GM12878 (cell line): ENCODE results near the gene DNASE1L1. TPM values are rescaled to one million over a fixed set of nuclear protein-coding genes. Genes with fewer than 3 reads are reported as not detected.

Experiments used
- ATAC-seq: fragments of 200-7000 bp; cut with Tn5 transposase; 3 replicates; pipeline ENCODE4 v1.9.1; 2020; ENCODE audit warnings: mild to moderate bottlenecking, moderate library complexity
- BruUV-seq: library from RNA; stranded (reverse); fragments of 400-500 nt; replicated peaks from 2 replicates; lab custom pipeline; 2021; lab: Mats Ljungman, UMichigan
- CTCF ChIA-PET: fragments of 300-600 bp; sonication (Branson Sonifier 250); formaldehyde crosslinking; extraction: SDS; loops from one replicate; lab custom pipeline; 2021; ENCODE audit warnings: inconsistent platforms; lab: Yijun Ruan, JAX
- POLR2A ChIA-PET: fragments of 350-600 bp; formaldehyde crosslinking; extraction: SDS; loops from one replicate; lab custom pipeline; 2021; ENCODE audit warnings: inconsistent platforms; lab: Charles Lee
- RAD21 ChIA-PET: fragments of 300-600 bp; sonication (Branson Sonifier 250); formaldehyde crosslinking; loops from one replicate; lab custom pipeline; 2023; ENCODE audit warnings: antibody characterized with exemption; ENCODE audit not compliant: unreplicated experiment; lab: Charles Lee
- SMC1A ChIA-PET: fragments of 300-600 bp; sonication (Branson Sonifier 250); formaldehyde crosslinking; loops from one replicate; lab custom pipeline; 2023; ENCODE audit not compliant: unreplicated experiment, uncharacterized antibody; lab: Charles Lee
- DNase-seq: peaks from one replicate; pipeline ENCODE4 v3.0.0-alpha.2; 2011; ENCODE audit warnings: low read depth, low spot score
- FAIRE-seq: peaks from 3 replicates; lab custom pipeline; 2011; peaks lifted over from hg19 to GRCh38; lab: Jason Lieb, UNC
- H2AFZ ChIP-seq: 2 replicates; pipeline ENCODE4 v1.6.0; 2011; ENCODE audit warnings: low read depth, low read length, control low read depth; ENCODE audit not compliant: control insufficient read depth
- H3K27ac ChIP-seq: 2 replicates; pipeline ENCODE4 v1.5.1; 2011; ENCODE audit warnings: control low read depth; ENCODE audit not compliant: control insufficient read depth, insufficient read depth
- H3K27me3 ChIP-seq, 2 experiments: replicated peaks in 1 of 2; 2 replicates each; pipeline versions ENCODE4 v1.6.0 to v1.6.1; 2011; ENCODE audit warnings: low read length in 1 of 2; ENCODE audit not compliant: control insufficient read depth in 2 of 2, insufficient read depth in 2 of 2
- H3K36me3 ChIP-seq, 2 experiments: 2 replicates each; pipeline ENCODE4 v1.5.1; 2011; ENCODE audit warnings: low read length in 1 of 2; ENCODE audit not compliant: control insufficient read depth in 2 of 2, insufficient read depth in 2 of 2
- H3K4me1 ChIP-seq: 2 replicates; pipeline ENCODE4 v1.6.1; 2011; ENCODE audit warnings: mild to moderate bottlenecking, low read length, moderate library complexity, mixed read lengths; ENCODE audit not compliant: control insufficient read depth, insufficient read depth
- H3K4me2 ChIP-seq: 2 replicates; pipeline ENCODE4 v1.6.0; 2011; ENCODE audit warnings: control low read depth; ENCODE audit not compliant: control insufficient read depth, insufficient read depth
- H3K4me3 ChIP-seq: fragments of 200-600 bp; sonication (generic); 2 replicates; pipeline ENCODE4 v1.5.1; 2016
- H3K79me2 ChIP-seq: 2 replicates; pipeline ENCODE4 v1.6.0; 2011; ENCODE audit warnings: low read length; ENCODE audit not compliant: control insufficient read depth, insufficient read depth
- H3K9ac ChIP-seq: 2 replicates; pipeline ENCODE4 v1.8.0; 2011; ENCODE audit warnings: low read length, control low read depth, mixed read lengths; ENCODE audit not compliant: control insufficient read depth, insufficient read depth
- H3K9me3 ChIP-seq: replicated peaks from 3 replicates; pipeline ENCODE4 v1.5.1; 2011; ENCODE audit warnings: mild to moderate bottlenecking, low read length; ENCODE audit not compliant: control insufficient read depth, insufficient read depth
- H4K20me1 ChIP-seq: 2 replicates; pipeline ENCODE4 v1.6.0; 2011; ENCODE audit not compliant: control insufficient read depth, insufficient read depth
- CEBPB ChIP-seq, 2 experiments: fragments of 150-350 bp in 1 of 2; IDR thresholded peaks; 2 replicates each; pipeline ENCODE4 v1.6.1; 2012 to 2014; ENCODE audit warnings: low read depth in 2 of 2, low read length in 2 of 2, borderline replicate concordance in 1 of 2, inconsistent platforms in 1 of 2
- CREB1 ChIP-seq: IDR thresholded peaks from 2 replicates; pipeline ENCODE4 v1.6.1; 2012; ENCODE audit warnings: low read depth, mild to moderate bottlenecking, inconsistent platforms
- DPF2 ChIP-seq: fragments of 450-650 bp; IDR thresholded peaks from 2 replicates; pipeline ENCODE4 v1.6.1; 2017; ENCODE audit warnings: mild to moderate bottlenecking
- HDGF ChIP-seq: fragments of 450-650 bp; IDR thresholded peaks from 2 replicates; pipeline ENCODE4 v1.6.1; 2016; ENCODE audit warnings: antibody characterized with exemption
- JUNB ChIP-seq: IDR thresholded peaks from 2 replicates; pipeline ENCODE4 v1.6.1; 2016; ENCODE audit warnings: antibody characterized with exemption, mild to moderate bottlenecking
- KLF5 ChIP-seq: fragments of 450-650 bp; IDR thresholded peaks from 2 replicates; pipeline ENCODE4 v1.6.1; 2014; ENCODE audit warnings: mild to moderate bottlenecking; ENCODE audit not compliant: partially characterized antibody
- NFXL1 ChIP-seq: fragments of 450-650 bp; IDR thresholded peaks from 2 replicates; pipeline ENCODE4 v1.6.1; 2017; ENCODE audit warnings: antibody characterized with exemption, mild to moderate bottlenecking, borderline replicate concordance
- NRF1 ChIP-seq: conservative IDR thresholded peaks from 2 replicates; pipeline ENCODE4 v1.6.1; 2011; ENCODE audit warnings: mild to moderate bottlenecking, low read depth, low read length, improper control_type of control experiment
- POLR2A ChIP-seq: IDR thresholded peaks from 2 replicates; pipeline ENCODE4 v1.6.1; 2011; ENCODE audit warnings: low read depth, mild to moderate bottlenecking, low read length
- REST ChIP-seq: IDR thresholded peaks from 2 replicates; pipeline ENCODE4 v1.6.1; 2012; ENCODE audit warnings: mild to moderate bottlenecking, low read depth, low read length
- ZNF207 ChIP-seq: fragments of 450-650 bp; IDR thresholded peaks from 2 replicates; pipeline ENCODE4 v1.6.1; 2014; ENCODE audit warnings: antibody characterized with exemption, mild to moderate bottlenecking, borderline replicate concordance
- WGBS: methylation state at CpG from one replicate; pipeline ENCODE4 v1.1.6; 2016; ENCODE audit warnings: low lambda C conversion rate; ENCODE audit not compliant: insufficient replicate concordance, insufficient coverage; ENCODE audit errors: missing lambda C conversion rate; 5-methylcytosine and 5-hydroxymethylcytosine counted together
- in situ Hi-C: fragments of 300-500 bp; cut with MboI; formaldehyde crosslinking; loops from 9 replicates; pipeline ENCODE4 v1.14.3; 2018; ENCODE audit warnings: mixed read lengths
- intact Hi-C: fragments of 100-400 bp; cut with micrococcal nuclease; formaldehyde crosslinking; loops from one replicate; pipeline ENCODE4 v1.14.2; 2022; ENCODE audit not compliant: unreplicated experiment
- polyA plus RNA-seq, 11 experiments: library from polyadenylated mRNA; depleted of rRNA in 4 of 11; unstranded in 6 of 11; stranded (reverse) in 5 of 11; fragments of >200 nt; fragmentation: Nextera tagmentation in 4 of 11; fragmentation: Illumina TruSeq in 1 of 11; extraction: Ambion mirVana in 4 of 11; extraction: Trizol in 1 of 11; gene quantifications; 1 replicate in 1 of 11; 2 replicates in 10 of 11; pipeline versions ENCODE4 v1.2.1 to v1.2.3, GENCODE V29; 2011 to 2016; ENCODE audit warnings: inconsistent platforms in 2 of 11, missing spikeins in 2 of 11, low read depth in 1 of 11
- total RNA-seq, 4 experiments: library from RNA; depleted of rRNA in 3 of 4; stranded (reverse); fragments of >200 nt in 3 of 4; fragmentation: Illumina TruSeq in 1 of 4; extraction: Trizol in 1 of 4; gene quantifications; 2 replicates each; pipeline versions ENCODE4 v1.2.1 to v1.2.3, GENCODE V29; 2013 to 2021
- TF ChIP-seq, protein P1 (sequence below): IDR thresholded peaks from 2 replicates; pipeline ENCODE4 v1.6.1; 2011; ENCODE audit warnings: borderline replicate concordance, low read depth, mild to moderate bottlenecking, moderate library complexity, low read length; ENCODE audit not compliant: insufficient read depth, poor library complexity, severe bottlenecking
- TF ChIP-seq, protein P2 (sequence below): IDR thresholded peaks from 2 replicates; pipeline ENCODE4 v1.6.1; 2011; ENCODE audit warnings: borderline replicate concordance, low read depth, mild to moderate bottlenecking, moderate library complexity, mixed read lengths, low read length; ENCODE audit not compliant: insufficient read depth; ENCODE audit errors: extremely low read length
- TF ChIP-seq, protein P3 (sequence below): fragments of 450-650 bp; IDR thresholded peaks from 2 replicates; pipeline ENCODE4 v1.6.1; 2016; ENCODE audit warnings: mild to moderate bottlenecking

The DNASE1L1 gene
- total and polyA plus RNA-seq, 10 of the 15 experiments (the other 5 are each of a cell fraction or from before 2014, with no cell fraction given): 0.60 to 22.7 (median 6.8) TPM

GRCh38 chrX:154379569-154379951 lies 29.5 kb downstream of the DNASE1L1 start (continued):
- TF ChIP-seq, protein P1, sequence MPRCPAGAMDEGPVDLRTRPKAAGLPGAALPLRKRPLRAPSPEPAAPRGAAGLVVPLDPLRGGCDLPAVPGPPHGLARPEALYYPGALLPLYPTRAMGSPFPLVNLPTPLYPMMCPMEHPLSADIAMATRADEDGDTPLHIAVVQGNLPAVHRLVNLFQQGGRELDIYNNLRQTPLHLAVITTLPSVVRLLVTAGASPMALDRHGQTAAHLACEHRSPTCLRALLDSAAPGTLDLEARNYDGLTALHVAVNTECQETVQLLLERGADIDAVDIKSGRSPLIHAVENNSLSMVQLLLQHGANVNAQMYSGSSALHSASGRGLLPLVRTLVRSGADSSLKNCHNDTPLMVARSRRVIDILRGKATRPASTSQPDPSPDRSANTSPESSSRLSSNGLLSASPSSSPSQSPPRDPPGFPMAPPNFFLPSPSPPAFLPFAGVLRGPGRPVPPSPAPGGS: no peak
- TF ChIP-seq, protein P2, sequence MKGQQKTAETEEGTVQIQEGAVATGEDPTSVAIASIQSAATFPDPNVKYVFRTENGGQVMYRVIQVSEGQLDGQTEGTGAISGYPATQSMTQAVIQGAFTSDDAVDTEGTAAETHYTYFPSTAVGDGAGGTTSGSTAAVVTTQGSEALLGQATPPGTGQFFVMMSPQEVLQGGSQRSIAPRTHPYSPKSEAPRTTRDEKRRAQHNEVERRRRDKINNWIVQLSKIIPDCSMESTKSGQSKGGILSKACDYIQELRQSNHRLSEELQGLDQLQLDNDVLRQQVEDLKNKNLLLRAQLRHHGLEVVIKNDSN: no peak

DNA sequence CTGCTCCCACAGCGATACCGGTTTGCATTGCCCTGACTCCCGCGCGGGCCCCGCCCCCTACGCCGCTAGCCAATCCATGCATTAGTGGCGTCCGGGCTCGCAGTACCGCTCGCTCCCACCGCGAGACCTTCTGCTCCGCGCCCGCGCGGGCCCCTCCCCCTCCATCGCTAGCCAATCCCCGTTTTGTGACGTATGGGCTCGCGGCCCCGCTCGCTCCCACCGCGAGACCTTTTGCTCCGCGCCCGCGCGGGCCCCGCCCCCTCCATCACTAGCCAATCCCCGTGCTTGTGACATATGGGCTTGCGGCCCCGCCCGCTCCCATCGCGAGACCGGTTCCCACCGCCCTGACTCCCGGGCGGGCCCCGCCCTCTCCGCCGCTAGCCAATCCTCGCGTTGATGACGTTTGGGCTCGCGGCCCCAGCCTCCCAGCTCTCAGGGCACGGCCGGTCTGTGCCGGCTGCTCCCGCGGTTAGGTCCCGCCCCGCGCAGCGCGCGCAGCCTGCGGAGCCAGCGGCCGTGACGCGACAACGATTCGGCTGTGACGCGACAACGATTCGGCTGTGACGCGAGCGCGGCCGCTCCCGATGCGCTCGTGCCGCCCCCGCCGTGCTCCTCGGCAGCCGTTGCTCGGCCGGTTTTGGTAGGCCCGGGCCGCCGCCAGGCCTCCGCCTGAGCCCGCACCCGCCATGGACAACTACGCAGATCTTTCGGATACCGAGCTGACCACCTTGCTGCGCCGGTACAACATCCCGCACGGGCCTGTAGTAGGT lies 30.1 kb downstream of the DNASE1L1 start, which contains the start of gene EMD:
Gene EMD (plus strand): TSS at position 497 of the 770 bp plus-strand sequence. CDS start 190 bp downstream, at position 687.
- CTCF ChIA-PET: no interaction called here
- no TSS peak for BruUV-seq
- TF ChIP-seq, protein P3, sequence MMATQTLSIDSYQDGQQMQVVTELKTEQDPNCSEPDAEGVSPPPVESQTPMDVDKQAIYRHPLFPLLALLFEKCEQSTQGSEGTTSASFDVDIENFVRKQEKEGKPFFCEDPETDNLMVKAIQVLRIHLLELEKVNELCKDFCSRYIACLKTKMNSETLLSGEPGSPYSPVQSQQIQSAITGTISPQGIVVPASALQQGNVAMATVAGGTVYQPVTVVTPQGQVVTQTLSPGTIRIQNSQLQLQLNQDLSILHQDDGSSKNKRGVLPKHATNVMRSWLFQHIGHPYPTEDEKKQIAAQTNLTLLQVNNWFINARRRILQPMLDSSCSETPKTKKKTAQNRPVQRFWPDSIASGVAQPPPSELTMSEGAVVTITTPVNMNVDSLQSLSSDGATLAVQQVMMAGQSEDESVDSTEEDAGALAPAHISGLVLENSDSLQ: 0 out of 2 replicates have a peak, but pooled peaks have one; percentile 11
- peak; percentile 91 for TF ChIP-seq HDGF
- no peak for TF ChIP-seq CEBPB (IDR thresholded peaks at IDR 0.05; ENCODE audit: borderline replicate concordance in 1 of 2, low read depth in 2 of 2, low read length in 2 of 2)
- peak; percentile 49 for TF ChIP-seq NRF1
- peak; percentile 82 for TF ChIP-seq POLR2A
- TF ChIP-seq NFXL1: no peak
- no peak for TF ChIP-seq JUNB
- TF ChIP-seq KLF5: no peak
- 0 out of 2 replicates have a peak, but pooled peaks have one; percentile 75 for TF ChIP-seq ZNF207
- TF ChIP-seq DPF2: no peak
- TF ChIP-seq REST: 0 out of 2 replicates have a peak, but pooled peaks have one; percentile 20
- TF ChIP-seq CREB1: peak; percentile 99

More for the DNA sequence above, 30.1 kb downstream of the DNASE1L1 start, which contains the start of gene EMD:
- POLR2A ChIA-PET: interaction anchor here (0.7 to 1.3 kb wide), 3 partner anchors 8 to 111 kb away, joined by 3 to 4 read pairs (median 3); partner anchors contain the start of gene RPL10
- Histone ChIP-seq H3K4me2 (peak within 1 kb of the TSS; percentile 71), H4K20me1 (no peaks in the 10 kb centered on the region), H3K4me1 (peaks cover 2% of the 10 kb centered on the region), H3K27ac (peak within 1 kb of the TSS; percentile 93), H3K27me3 (no peaks in the 10 kb centered on the region), H3K9me3 (no peaks in the 10 kb centered on the region; the same call in 2 of the 3 replicates), H3K36me3 (no peaks in the 10 kb centered on the region; a peak in 1 of 4 replicates), H3K9ac (peak within 1 kb of the TSS; percentile 93), H3K79me2 (peaks cover 15% of the 10 kb centered on the region), H2AFZ (peak within 1 kb of the TSS; percentile 17), H3K4me3 (peak within 1 kb of the TSS; percentile 88)
- in situ Hi-C loops (loop anchor here (5.0 kb wide), 1 partner anchor 158 kb away; no protein-coding TSS in a partner anchor), intact Hi-C loops (loop anchor here (1.0 to 10.0 kb wide), 2 partner anchors 10 to 46 kb away; partner anchors contain the start of gene ATP6AP1)
- SMC1A ChIA-PET: no interaction called here
- DNase-seq: peak; percentile 87
- RAD21 ChIA-PET: interaction anchor here (0.6 kb wide), 1 partner anchor 140 kb away, joined by 3 read pairs; no protein-coding TSS in a partner anchor
- peak; percentile 90 for FAIRE-seq
- peak; percentile 89 for ATAC-seq
- WGBS: 33% methylated on average over 76 of the region's 103 CpGs
